Measurements from ENCODE around the gene SMAD3.

The SMAD3 gene

GRCh38 chr15:67198157-67198754, 132.9 kb downstream of the SMAD3 start:
- DNase-seq = no peak

GRCh38 chr15:67199391-67199790, 134.0 kb downstream of the SMAD3 start:
- no peak for TF ChIP-seq POLR2A (IDR thresholded peaks at IDR 0.05; ENCODE audit: low read length)
- TF ChIP-seq GATA1 (IDR thresholded peaks at IDR 0.05; ENCODE audit: low read depth, low read length) = no peak
- DNase-seq = no peak

More at GRCh38 chr15:67198157-67198754, 132.9 kb downstream of the SMAD3 start:
- no peak for TF ChIP-seq POLR2A (IDR thresholded peaks at IDR 0.05; ENCODE audit: low read length)
- TF ChIP-seq GATA1 (IDR thresholded peaks at IDR 0.05; ENCODE audit: low read depth, low read length) = no peak

GRCh38 chr15:67199881-67200763, 134.7 kb downstream of the SMAD3 start:
- no peak for TF ChIP-seq GATA1 (IDR thresholded peaks at IDR 0.05; ENCODE audit: low read depth, low read length)
- TF ChIP-seq POLR2A (IDR thresholded peaks at IDR 0.05; ENCODE audit: low read length) = no peak
- DNase-seq = no peak

- TF ChIP-seq POLR2A (IDR thresholded peaks at IDR 0.05; ENCODE audit: low read length) (no peak), GATA1 (IDR thresholded peaks at IDR 0.05; ENCODE audit: low read depth, low read length) (no peak)
- DNase-seq = no peak
Observed at GRCh38 chr15:67201136-67201535, 135.7 kb downstream of the SMAD3 start.

- TF ChIP-seq POLR2A (IDR thresholded peaks at IDR 0.05; ENCODE audit: low read length) = no peak
- TF ChIP-seq GATA1 (IDR thresholded peaks at IDR 0.05; ENCODE audit: low read depth, low read length) = no peak
- DNase-seq = no peak
Observed at GRCh38 chr15:67202091-67202490, 136.7 kb downstream of the SMAD3 start.

- DNase-seq = no peak
- TF ChIP-seq GATA1 (IDR thresholded peaks at IDR 0.05; ENCODE audit: low read depth, low read length) (no peak), POLR2A (IDR thresholded peaks at IDR 0.05; ENCODE audit: low read length) (no peak)
Observed at GRCh38 chr15:67202991-67203390, 137.6 kb downstream of the SMAD3 start.

GRCh38 chr15:67207555-67208207, 142.3 kb downstream of the SMAD3 start:
- TF ChIP-seq GATA1 (IDR thresholded peaks at IDR 0.05; ENCODE audit: low read depth, low read length) (no peak), POLR2A (IDR thresholded peaks at IDR 0.05; ENCODE audit: low read length) (no peak)

GRCh38 chr15:67208396-67208795, 143.0 kb downstream of the SMAD3 start:
- DNase-seq = peak; percentile 17 to 67
- TF ChIP-seq POLR2A (IDR thresholded peaks at IDR 0.05; ENCODE audit: low read length) = no peak
- no peak for TF ChIP-seq GATA1 (IDR thresholded peaks at IDR 0.05; ENCODE audit: low read depth, low read length)

More at GRCh38 chr15:67207555-67208207, 142.3 kb downstream of the SMAD3 start:
- DNase-seq = no peak

GRCh38 chr15:67210555-67211168, 145.3 kb downstream of the SMAD3 start:
- no peak for TF ChIP-seq POLR2A (IDR thresholded peaks at IDR 0.05; ENCODE audit: low read length)
- no peak for TF ChIP-seq GATA1 (IDR thresholded peaks at IDR 0.05; ENCODE audit: low read depth, low read length)
- no peak for DNase-seq

- TF ChIP-seq POLR2A (IDR thresholded peaks at IDR 0.05; ENCODE audit: low read length) (no peak), GATA1 (IDR thresholded peaks at IDR 0.05; ENCODE audit: low read depth, low read length) (no peak)
- no peak for DNase-seq
Observed at GRCh38 chr15:67212684-67213367, 147.4 kb downstream of the SMAD3 start.

- TF ChIP-seq POLR2A (IDR thresholded peaks at IDR 0.05; ENCODE audit: low read length) (no peak), GATA1 (IDR thresholded peaks at IDR 0.05; ENCODE audit: low read depth, low read length) (no peak)
- DNase-seq = no peak
Observed at GRCh38 chr15:67215102-67215501, 149.7 kb downstream of the SMAD3 start.

GRCh38 chr15:67216859-67217258, 151.5 kb downstream of the SMAD3 start:
- DNase-seq = no peak
- TF ChIP-seq POLR2A (IDR thresholded peaks at IDR 0.05; ENCODE audit: low read length) = no peak
- no peak for TF ChIP-seq GATA1 (IDR thresholded peaks at IDR 0.05; ENCODE audit: low read depth, low read length)

- DNase-seq = no peak
- no peak for TF ChIP-seq POLR2A (IDR thresholded peaks at IDR 0.05; ENCODE audit: low read length)
- TF ChIP-seq GATA1 (IDR thresholded peaks at IDR 0.05; ENCODE audit: low read depth, low read length) = no peak
Observed at GRCh38 chr15:67218428-67218827, 153.0 kb downstream of the SMAD3 start.

All from erythroblast (primary cell).